ENCODE measurements around the gene FJX1.

Gene FJX1, protein sequence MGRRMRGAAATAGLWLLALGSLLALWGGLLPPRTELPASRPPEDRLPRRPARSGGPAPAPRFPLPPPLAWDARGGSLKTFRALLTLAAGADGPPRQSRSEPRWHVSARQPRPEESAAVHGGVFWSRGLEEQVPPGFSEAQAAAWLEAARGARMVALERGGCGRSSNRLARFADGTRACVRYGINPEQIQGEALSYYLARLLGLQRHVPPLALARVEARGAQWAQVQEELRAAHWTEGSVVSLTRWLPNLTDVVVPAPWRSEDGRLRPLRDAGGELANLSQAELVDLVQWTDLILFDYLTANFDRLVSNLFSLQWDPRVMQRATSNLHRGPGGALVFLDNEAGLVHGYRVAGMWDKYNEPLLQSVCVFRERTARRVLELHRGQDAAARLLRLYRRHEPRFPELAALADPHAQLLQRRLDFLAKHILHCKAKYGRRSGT
- 0.62 to 11.1 (median 1.9) reads per million in 18 experiments for total RNA-seq

DNA sequence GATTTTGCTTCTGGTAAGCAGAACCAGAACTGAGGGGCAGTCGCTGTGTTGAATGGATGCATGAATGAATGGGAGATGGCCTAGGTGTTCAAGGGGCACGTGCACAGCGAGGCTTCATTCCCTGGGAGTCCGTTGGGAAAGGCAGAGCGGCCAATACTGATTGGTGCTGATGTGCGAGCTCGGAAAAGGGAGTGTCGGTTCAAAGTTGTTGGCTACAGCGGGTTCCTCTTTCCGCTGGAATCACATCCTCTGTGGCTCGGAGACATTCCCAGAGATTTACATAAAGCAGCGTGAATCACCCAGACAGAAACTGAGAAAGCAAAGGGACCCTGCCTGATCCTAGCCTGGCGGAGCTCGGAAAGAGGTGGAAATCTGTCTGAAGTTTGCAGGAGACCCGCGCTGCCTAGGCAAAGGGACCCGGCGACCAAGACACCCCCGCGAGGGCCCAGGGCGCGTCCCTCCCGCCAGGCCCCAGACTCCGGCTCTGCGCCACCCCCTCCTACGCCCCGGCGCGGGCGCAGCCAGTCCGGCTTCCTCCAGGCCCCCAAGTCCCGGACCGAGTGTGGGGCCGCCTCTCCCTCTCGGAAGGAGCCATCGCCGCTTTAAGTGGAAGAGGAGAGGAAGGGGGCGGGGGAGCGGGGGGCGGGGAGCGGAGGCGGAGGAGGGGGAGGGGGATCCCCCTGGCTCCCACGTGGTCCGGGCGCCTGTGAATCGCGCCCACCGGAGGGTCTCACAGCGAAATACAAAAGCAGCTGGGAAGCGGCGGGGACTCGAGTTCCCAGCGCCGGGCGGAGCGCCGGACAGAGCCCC lies at the start of gene FJX1:
Gene FJX1 (plus strand): TSS at position 774 of the 810 bp plus-strand sequence. CDS start 177 bp downstream, outside the sequence.
- DNase-seq = peak; percentile 53 to 73

DNA sequence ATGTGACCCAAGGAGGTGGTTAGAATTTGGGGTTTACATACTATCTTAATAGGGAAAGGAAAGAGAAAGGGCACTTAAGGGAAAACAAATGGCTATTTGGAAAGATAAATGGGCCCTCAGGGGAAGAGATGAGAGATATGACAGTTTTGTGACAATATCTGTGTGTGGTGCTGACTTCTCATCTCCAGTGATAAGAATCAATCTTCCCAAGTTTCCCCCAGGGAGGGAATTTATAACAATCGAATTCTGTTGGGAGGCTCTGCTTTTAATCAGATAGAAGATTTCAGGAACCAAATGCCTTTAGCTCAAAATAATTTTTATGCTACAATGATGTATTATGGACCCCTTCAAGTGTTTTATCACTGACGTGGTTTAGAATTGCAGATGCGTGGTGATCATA lies 46.6 kb upstream of the FJX1 start:
- no peak for DNase-seq

DNA sequence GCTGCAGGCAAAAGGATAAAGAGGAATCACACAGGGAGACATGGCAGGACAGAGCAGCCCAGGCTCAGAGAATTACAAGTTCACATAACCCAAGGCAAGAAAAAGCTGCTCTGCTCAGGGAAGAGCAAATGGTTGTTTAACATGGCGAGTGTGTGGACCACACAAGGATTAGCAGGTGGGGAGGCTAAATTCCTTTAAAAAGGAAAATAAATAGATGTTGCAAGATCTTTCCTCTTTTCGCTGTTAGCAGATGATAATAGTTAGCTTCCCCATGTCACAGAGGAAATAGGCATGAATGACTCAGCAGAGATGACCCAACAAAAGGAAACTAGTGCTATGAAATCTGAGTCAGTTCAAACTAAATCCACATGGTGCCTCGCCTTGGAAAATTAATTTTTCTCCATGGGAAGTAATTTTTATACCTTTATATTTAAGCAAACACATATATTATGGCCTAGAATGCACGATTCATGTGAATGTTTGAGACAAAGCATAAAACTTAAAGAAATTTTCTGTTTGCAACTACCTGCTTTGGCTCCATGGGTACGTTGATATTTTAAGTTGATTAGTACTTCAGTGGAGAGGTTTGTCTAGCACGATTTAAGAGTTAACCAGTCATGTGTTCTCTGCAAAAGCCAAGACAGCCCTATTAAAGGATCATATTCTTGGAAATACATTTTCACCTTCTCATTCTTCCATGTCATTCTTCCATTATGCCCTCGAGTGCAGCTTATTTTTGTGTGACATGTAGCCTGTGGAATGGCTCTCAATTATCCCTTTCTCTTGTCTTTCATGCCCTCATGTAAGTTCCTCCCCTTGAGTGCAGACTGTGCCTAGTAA lies 38.5 kb upstream of the FJX1 start:
- DNase-seq = peak; percentile 83 to 84

DNA sequence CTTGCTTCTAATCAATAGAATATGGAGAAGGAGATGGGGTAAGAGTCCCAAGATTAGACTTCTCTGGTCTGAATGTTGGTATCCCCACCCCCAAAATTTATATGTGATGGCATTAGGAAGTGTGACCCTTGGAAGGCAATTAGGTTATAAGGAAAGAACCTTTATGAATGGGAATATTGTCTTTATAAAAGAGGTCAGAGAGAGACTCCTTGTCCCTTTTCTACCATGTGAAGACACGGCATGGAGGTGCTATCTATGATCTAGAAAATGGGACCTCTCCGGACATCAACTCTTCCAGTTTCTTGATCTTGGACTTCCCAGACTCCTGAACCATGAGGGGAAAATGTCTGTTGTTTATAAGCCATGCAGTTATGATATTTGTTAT lies 37.9 kb upstream of the FJX1 start:
- no peak for DNase-seq

DNA sequence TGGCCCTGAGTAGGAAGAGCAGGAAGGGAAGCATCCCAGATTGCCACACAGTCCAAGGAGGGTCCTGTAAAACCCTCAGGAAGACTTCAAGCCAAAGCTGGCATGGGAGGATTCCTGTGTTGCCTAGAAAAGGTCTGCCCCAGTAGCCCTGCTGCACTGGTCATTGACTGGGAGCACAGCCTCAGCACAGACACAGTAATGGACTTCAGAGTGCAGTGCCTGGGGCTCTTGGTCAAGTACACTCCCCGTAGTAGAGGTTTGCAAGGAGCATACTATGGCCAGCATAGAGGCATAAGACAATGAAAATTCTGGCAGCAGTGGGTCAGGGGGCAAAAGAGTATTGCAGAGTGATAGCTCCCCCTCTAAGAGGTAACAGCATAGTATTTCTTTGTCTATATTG lies 36.2 kb upstream of the FJX1 start:
- no peak for DNase-seq

DNA sequence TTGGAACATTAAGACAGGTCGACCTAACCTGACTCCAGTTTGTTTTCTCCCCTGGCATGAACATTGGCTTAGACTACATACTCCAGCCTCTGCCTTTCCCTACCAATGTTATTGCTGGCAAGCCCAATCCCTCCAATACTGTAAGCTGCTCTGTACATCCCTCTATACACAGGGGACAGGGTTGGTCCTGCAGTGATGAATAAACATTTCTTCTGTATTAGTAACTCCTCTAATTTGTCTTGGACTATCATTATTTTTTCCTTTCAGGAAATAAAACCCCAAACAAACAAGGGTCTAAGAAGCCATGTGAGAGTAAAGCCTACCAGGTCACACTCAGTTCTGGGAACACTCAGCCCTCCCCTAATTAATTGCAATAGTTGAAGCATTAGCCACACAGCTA lies 35.1 kb upstream of the FJX1 start:
- no peak for DNase-seq

DNA sequence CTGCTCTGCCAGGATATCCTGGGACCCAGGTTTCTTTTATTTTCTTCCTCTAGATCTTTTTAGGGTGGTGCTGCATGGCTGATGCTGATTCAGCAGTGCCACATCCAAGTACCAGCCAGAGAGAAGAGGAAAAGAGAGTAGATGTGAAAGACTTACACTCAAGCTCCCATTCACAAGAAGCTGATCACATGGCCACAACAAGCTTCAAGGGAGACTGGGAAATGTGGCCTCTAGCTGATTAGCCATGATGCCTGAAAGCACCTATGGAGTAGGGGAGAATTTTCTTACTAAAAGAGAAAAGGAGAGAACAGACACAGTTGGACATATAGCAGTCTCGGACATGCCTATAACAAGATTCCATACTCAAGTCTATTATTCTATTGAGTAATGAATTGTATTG lies 34.4 kb upstream of the FJX1 start:
- no peak for DNase-seq

DNA sequence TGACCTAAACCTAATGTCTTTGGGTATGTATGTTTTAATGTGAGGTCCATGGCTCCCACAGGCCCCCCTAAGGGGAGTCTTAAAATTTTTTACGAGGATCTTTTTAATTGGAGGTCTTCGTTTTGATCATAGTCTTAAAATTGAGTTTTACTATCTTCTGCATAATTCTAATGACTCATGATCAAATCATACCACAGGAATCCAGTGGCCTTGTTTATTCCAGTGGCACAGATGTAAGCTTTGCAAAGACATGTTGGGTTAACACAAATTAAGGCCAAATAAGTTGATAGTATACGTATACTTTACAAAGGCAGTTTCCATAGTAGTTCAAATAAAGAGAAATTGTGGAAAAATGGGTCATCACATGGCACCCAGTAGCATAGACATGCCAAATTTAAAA lies 33.9 kb upstream of the FJX1 start:
- no peak for DNase-seq

DNA sequence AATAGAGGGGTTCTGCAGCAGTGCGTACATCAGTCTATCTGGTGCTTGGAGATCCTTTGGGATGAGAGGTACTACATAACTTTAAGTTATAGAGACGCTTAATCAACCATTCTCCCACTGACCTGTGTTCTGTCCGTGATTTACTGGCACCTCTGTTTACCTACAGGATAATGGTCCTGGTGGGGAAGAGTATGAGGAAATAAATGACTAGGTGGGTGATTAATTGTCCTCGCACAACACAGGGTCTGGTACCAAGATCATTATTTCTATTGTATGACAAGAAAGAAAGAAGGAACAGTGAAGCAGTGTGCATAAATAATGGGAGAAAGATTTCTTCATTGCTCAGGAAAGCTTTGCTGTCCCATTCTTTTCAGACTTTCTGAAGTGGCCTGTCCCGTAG lies 32.8 kb upstream of the FJX1 start:
- no peak for DNase-seq

DNA sequence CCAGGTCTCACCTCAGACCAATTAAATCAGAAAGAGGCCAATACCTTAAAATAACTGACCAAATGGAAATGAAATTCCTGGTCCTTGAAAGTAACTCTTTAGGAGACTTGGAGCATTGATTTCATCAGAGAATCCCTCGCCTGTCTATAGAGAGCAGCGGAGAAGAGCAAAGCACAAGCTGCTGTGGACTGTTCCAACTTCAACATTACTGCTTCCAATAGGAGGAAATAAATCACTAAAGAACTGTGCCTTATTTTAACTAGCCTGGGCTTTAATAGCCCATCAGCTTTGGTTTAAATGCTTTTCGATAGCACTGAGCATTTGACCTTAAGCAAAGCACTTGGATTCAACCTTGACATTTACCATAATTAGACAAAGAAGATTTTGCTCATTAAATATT lies 32.0 kb upstream of the FJX1 start:
- DNase-seq = no peak

DNA sequence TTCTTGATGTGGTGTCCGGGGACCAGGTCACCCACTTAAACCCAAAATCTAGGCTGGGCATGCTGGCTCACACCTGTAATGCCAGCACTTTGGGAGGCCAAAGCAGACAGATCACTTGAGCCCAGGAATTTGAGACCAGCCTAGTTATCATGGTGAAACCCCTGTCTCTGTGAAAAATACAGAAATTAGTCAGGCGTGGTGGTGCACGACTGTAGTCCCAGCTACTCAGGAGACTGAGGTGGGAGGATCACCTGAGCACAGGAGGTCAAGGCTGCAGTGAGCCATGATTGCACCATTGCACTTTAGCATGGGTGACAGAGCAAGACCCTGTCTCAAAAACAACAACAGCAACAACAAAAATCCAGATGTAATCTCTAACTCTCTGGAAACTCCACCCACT lies 30.3 kb upstream of the FJX1 start:
- DNase-seq = no peak

DNA sequence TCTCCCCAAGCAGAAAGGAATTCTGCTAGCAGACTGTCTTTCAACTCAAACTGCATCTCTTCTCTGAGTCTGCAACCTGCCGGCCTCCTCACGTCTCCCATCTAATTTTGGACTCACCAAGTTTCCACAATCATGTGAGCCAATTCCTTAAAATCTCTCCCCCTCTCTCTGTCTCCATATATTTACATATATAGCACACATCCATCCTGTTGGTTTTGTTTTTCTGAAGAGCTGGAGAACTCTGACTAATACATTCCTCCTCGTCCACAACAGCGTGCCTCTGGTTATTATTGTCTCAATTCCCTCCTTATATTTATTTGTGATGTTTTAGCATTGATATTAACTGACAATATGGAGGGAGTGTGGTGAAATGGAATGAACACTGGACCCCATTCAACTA lies 29.6 kb upstream of the FJX1 start:
- DNase-seq = no peak

DNA sequence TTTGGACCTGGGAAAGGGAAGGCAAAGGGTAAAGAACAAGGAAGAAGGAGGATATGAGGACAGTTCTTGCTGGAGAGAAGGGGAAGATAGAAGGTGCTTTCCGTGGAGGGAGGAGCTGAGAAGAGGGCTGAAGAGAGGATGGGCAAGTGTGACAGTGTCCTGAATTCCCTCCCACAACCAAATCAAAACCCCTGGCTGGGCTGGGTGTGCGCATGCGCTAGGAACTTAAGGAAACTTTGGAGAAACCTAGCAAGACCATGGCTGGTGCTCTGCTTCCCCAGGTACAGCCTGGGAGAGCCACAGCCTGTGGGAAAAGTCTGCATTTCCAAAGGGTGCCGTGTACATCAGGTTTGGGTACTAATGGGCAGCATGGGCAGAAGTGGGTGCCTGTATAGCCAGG lies 29.0 kb upstream of the FJX1 start:
- no peak for DNase-seq

DNA sequence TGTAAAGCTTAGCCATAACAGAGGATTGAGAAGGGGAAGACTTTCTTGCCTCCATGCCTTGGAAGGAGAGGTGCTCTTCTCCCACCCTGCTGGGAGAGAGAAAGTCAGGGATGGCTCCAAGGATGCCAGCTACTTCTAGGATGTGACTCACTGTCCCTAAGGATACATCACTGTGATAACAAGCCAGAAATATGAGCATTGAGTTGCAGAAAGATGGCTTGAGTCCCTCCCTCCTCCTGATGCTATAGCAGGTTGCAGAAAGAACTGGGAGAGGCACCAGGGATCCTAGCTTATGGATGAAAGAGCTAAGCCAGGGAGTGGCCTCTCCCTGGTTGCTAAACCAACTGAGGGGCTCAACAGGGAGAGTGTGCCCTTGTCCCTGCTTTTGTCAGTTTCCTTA lies 27.8 kb upstream of the FJX1 start:
- DNase-seq = no peak

DNA sequence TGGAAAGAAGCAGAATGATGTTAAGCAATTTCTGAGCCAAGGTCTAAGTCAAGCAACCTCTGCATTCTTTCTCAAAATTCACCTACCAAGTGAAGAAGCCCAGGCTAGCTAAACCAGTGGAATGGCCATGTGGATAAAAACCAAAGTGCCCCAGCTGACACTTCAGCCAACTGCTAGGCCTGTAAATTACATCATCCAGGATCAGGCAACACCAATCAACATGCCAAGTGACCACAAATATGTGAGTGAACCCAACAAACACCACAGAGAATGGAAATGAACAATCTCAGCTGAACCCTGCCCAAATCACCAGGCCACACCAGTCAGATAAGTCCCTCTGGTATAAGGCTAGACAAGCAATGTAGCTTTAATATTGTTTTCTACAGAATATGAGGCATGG lies 25.1 kb upstream of the FJX1 start:
- DNase-seq = no peak

DNA sequence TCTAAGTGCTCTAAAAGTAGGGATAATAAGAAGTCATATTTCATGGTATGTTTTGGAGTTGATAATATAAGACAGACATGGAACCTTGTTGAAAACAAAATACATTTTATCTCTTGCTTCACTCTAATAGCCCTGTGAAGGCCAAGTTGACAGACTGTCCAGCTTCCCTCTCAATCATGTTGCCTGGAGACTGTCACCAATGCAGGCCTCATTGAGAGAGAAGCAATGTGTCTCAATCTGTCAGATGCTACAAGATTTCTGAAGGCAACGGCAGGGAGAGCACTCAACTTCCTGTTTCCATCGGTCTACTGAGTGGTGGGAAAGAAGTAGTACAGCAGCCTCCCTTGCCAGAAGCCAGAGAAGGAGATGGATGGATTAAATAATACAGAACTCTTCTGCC lies 23.6 kb upstream of the FJX1 start:
- DNase-seq = peak; percentile 79

DNA sequence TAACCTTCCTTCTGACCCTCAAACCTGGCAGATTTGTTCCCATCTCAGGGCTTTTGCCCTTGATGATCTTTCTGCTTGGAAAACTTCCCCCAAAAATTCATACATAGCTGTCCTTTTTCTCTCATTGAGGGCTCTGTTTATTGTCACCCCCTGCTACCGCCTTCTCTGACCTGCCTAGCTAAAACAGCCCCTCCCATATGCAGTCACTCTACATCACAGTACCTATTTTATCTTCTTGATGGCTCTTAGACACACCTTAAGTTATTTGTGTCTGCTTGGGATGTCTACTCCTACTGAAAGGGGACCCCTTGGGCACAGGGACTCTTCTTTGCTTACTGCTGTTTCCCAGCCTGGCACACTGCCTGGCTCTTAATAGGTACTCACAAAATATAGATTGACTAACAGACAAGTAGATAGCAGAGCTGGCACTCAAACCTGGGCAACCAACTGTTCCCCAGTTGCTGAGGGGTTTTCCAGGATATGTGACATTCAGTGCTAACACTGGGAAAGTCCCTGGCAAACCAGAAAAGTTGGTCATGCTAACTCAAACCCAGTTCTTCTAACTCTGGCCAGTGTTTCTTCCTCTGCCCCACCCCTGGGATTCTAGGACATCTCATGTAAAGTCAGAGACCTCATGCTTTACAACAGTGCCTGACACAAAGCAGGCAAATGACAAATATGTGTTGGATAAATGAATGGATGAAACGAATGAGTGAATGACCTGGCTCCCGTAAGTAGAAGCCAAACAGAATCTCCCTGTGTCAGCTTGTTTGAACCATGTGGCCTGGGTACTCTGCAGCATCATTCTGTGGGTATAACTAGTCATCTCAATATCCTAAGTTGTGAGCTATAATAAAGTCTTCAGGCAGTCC lies 19.8 kb upstream of the FJX1 start:
- DNase-seq = peak in 1 of 2 donors; percentile 11

DNA sequence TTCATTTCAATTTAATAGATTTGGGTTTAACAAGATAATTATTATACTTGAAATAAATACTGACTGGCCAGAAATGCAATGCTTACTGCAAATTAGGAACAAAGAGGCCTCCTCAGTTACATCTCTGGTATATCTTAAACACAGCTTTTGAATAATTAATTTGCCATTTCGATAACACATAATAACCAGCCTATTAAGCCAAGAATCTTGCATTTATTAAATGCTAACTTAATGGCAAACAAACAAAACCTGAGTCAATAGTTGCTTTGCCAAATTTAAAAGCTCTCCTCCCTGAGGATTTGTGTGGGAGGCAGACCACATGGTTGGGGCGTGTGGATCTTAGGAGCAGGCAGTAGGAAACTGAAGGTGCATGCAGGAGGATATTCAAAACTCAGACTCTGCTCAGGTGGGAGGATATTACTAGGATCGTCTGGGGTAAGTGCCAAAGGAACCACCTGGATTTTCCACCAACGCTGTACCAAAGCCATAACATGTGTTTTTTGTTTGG lies 17.9 kb upstream of the FJX1 start:
- no peak for DNase-seq

DNA sequence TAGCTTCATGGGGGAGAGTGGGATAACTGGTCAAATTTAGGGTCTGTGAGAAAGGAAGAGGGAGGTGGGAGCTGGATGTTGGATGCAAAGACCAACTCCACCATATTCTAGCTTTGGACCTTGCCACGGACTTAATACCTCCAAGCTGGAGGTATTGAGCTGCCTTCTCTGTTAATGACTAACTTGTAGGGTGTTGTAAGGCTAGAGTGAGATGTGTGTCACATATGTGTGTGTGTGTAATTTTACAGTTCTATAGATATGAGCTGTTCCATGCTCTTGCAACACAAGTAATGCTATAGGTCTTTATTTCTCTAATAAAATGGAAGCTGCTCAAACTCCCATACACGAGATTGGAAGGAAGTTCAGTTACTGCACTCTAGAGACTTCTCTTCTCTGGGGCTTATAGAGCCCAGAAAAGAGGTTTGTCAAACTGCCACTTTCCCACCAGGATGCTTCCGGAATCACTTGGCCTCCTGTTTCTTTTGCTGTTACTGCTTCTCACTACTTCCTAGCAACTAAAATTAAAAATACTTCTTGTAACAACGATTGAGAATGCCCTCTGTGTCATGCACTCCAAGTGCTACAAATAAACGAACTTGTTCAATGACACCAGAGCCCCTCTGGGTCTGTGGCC lies 16.0 kb upstream of the FJX1 start:
- no peak for DNase-seq

DNA sequence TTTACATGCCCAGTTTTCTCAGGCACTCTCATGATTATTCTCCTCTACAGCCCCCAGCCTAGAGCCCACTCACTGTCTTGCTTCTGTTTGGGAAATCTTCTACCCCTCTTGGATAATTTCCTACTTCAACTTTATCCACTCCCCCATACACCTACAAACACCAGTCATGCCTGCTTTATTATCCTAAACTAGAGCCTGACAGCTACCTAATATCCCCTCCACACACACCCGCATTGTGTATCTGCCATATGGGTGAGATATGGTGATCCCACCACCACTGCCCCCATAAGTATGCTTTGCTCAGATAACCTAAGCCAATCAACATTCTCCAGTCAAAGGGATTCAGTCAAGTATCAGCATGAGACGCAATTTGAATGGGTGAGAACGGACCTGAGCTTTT lies 15.3 kb upstream of the FJX1 start:
- DNase-seq = no peak

DNA sequence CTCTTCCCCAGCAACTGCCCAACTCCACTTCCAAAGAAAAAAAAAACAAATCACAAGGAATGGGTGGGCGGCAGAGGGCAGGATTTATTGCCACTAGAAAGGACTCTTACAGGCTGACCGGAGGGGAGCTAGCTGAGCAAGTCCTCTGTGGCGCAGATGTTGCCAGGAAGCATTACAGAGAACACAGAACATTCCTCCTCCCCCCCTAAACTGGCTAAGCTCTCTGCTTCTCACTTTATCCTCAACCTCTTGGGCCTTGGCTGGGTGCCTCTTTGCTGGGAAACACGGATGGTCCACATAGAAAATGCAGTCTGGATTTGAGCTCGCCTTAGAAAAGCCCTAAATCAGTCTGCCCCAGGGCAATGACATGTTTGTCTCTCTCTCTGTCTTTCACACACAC lies 12.6 kb upstream of the FJX1 start:
- DNase-seq = no peak

All from inflammatory macrophage (primary cell).